Neuronal stem cell (in vitro differentiated cells): Measurements from ENCODE around the gene CKLF.

Experiments
- DNase-seq: peaks from one replicate; pipeline ENCODE4 v3.0.0-alpha.2; 2013; ENCODE audit warnings: low spot score
- H2AFZ ChIP-seq: one replicate; pipeline ENCODE4 v1.6.1; 2013; ENCODE audit warnings: mild to moderate bottlenecking, low read length, inconsistent platforms
- H2AK5ac ChIP-seq: 2 replicates; pipeline ENCODE4 v1.6.1; 2013; ENCODE audit warnings: low read depth, mild to moderate bottlenecking, inconsistent platforms, low read length, moderate library complexity, mixed read lengths
- H2BK120ac ChIP-seq: 2 replicates; pipeline ENCODE4 v1.6.1; 2013; ENCODE audit warnings: low read depth, mild to moderate bottlenecking, inconsistent platforms, low read length, moderate library complexity, mixed read lengths
- H2BK12ac ChIP-seq: one replicate; pipeline ENCODE4 v1.6.1; 2013; ENCODE audit warnings: low read length, inconsistent platforms
- H2BK15ac ChIP-seq: 2 replicates; pipeline ENCODE4 v1.6.1; 2013; ENCODE audit warnings: mild to moderate bottlenecking, low read length, inconsistent platforms, mixed read lengths
- H2BK5ac ChIP-seq: one replicate; pipeline ENCODE4 v1.6.1; 2013; ENCODE audit warnings: inconsistent platforms, mild to moderate bottlenecking, low read length, moderate library complexity
- H3K14ac ChIP-seq: one replicate; pipeline ENCODE4 v1.6.1; 2013; ENCODE audit warnings: low read length, inconsistent platforms
- H3K18ac ChIP-seq: 2 replicates; pipeline ENCODE4 v1.6.1; 2013; ENCODE audit warnings: low read length, inconsistent platforms
- H3K23ac ChIP-seq: 2 replicates; pipeline ENCODE4 v1.6.1; 2013; ENCODE audit warnings: low read depth, mild to moderate bottlenecking, mixed read lengths, low read length, inconsistent platforms; ENCODE audit not compliant: poor library complexity
- H3K27ac ChIP-seq: replicated peaks from 3 replicates; pipeline ENCODE4 v1.5.1; 2013; ENCODE audit warnings: low read length, inconsistent platforms
- H3K27me3 ChIP-seq, 3 experiments: 2 replicates each; pipeline ENCODE4 v1.6.1; 2013; ENCODE audit warnings: low read length in 3 of 3, mild to moderate bottlenecking in 2 of 3, inconsistent platforms in 1 of 3, low read depth in 1 of 3, mixed read lengths in 1 of 3, moderate library complexity in 1 of 3; ENCODE audit not compliant: control insufficient read depth in 3 of 3, insufficient read depth in 3 of 3
- H3K36me3 ChIP-seq, 2 donors: replicated peaks in 1 of 2; 2 replicates each; pipeline ENCODE4 v1.6.1; 2013; ENCODE audit warnings: low read length in 2 of 2; ENCODE audit not compliant: control insufficient read depth in 2 of 2, insufficient read depth in 2 of 2
- H3K4ac ChIP-seq: 2 replicates; pipeline ENCODE4 v1.6.1; 2013; ENCODE audit warnings: inconsistent platforms, mild to moderate bottlenecking, low read length, moderate library complexity
- H3K4me1 ChIP-seq, 2 donors: 1 replicate in 1 of 2; 2 replicates in 1 of 2; pipeline ENCODE4 v1.6.1; 2013; ENCODE audit warnings: low read length in 2 of 2, low read depth in 1 of 2; ENCODE audit not compliant: control insufficient read depth in 2 of 2, insufficient read depth in 1 of 2
- H3K4me2 ChIP-seq: one replicate; pipeline ENCODE4 v1.6.1; 2013; ENCODE audit warnings: mild to moderate bottlenecking, low read length, inconsistent platforms; ENCODE audit not compliant: insufficient read depth, poor library complexity, severe bottlenecking
- H3K4me3 ChIP-seq, 2 donors: 2 replicates each; pipeline ENCODE4 v1.5.1; 2013; ENCODE audit warnings: low read length in 2 of 2, mild to moderate bottlenecking in 2 of 2, inconsistent platforms in 1 of 2, moderate library complexity in 1 of 2
- H3K79me1 ChIP-seq: one replicate; pipeline ENCODE4 v1.6.1; 2013; ENCODE audit warnings: low read depth, mild to moderate bottlenecking, inconsistent platforms, low read length, moderate library complexity
- H3K9ac ChIP-seq: one replicate; pipeline ENCODE4 v1.6.1; 2013; ENCODE audit warnings: mild to moderate bottlenecking, low read depth, low read length, inconsistent platforms; ENCODE audit not compliant: poor library complexity
- H3K9me3 ChIP-seq, 2 donors: replicated peaks in 1 of 2; 2 replicates each; pipeline versions ENCODE3 to v1.6.1; 2013; ENCODE audit warnings: low read length in 2 of 2, mild to moderate bottlenecking in 2 of 2, inconsistent platforms in 1 of 2, low read depth in 1 of 2, mixed read lengths in 1 of 2, moderate library complexity in 1 of 2; ENCODE audit not compliant: control insufficient read depth in 2 of 2, insufficient read depth in 1 of 2
- H4K8ac ChIP-seq: one replicate; pipeline ENCODE4 v1.6.1; 2013; ENCODE audit warnings: low read depth, mild to moderate bottlenecking, inconsistent platforms, low read length, moderate library complexity
- H4K91ac ChIP-seq: one replicate; pipeline ENCODE4 v1.6.1; 2013; ENCODE audit warnings: low read length, low read depth, mild to moderate bottlenecking, inconsistent platforms; ENCODE audit not compliant: poor library complexity
- WGBS, 2 donors: extraction: QIAGEN DNeasy Blood & Tissue Kit; methylation state at CpG; one replicate each; pipeline ENCODE4 v1.1.7; 2013; ENCODE audit warnings: missing lambda C conversion rate in 2 of 2, mixed read lengths in 1 of 2; ENCODE audit not compliant: insufficient read length in 2 of 2, insufficient replicate concordance in 1 of 2; ENCODE audit errors: extremely low coverage in 2 of 2; 5-methylcytosine and 5-hydroxymethylcytosine counted together

CKLF gene

GRCh38 chr16:66605979-66606751, 53.8 kb downstream of the CKLF start:
- H2BK12ac ChIP-seq = no peak overlapping the region
- H3K9ac ChIP-seq = peak overlapping the region; percentile 94
- H3K27ac ChIP-seq = no peak overlapping the region
- H2BK15ac ChIP-seq = no peak overlapping the region
- H3K4me2 ChIP-seq = peak overlapping the region; percentile 92
- peak overlapping the region; percentile 2 for H2BK5ac ChIP-seq
- no peak overlapping the region for H2AFZ ChIP-seq
- H2BK120ac ChIP-seq = peak overlapping the region; percentile 66
- no peak overlapping the region for H3K4ac ChIP-seq
- peak overlapping the region; percentile 89 for H3K23ac ChIP-seq
- no peak overlapping the region for H3K14ac ChIP-seq
- peaks cover 12 to 20% of the 10 kb centered on the region in 2 donors for H3K4me1 ChIP-seq
- no peaks in the 10 kb centered on the region for H3K27me3 ChIP-seq
- no CpG with 5 or more reads among the region's 10 CpGs for WGBS, 2 donors
- peak overlapping the region; percentile 94 for H3K18ac ChIP-seq
- peaks cover 28% of the 10 kb centered on the region for H3K79me1 ChIP-seq
- DNase-seq = no peak
- no peak overlapping the region for H4K91ac ChIP-seq
- no peaks in the 10 kb centered on the region for H3K9me3 ChIP-seq
- H4K8ac ChIP-seq = no peak overlapping the region
- peak overlapping the region; percentile 48 to 80 for H3K4me3 ChIP-seq
- H3K36me3 ChIP-seq = peaks cover 26 to 46% of the 10 kb centered on the region in 2 donors
- H2AK5ac ChIP-seq = peak overlapping the region; percentile 100

GRCh38 chr16:66608241-66609138, 56.1 kb downstream of the CKLF start:
- H3K9ac ChIP-seq = no peak overlapping the region
- H3K27ac ChIP-seq = peak overlapping the region; percentile 43
- no peak overlapping the region for H2AFZ ChIP-seq
- H3K36me3 ChIP-seq = peaks cover 45 to 69% of the 10 kb centered on the region in 2 donors
- H3K27me3 ChIP-seq = no peaks in the 10 kb centered on the region
- H3K18ac ChIP-seq = peak overlapping the region; percentile 59
- no CpG with 5 or more reads among the region's 17 CpGs for WGBS, 2 donors
- H3K14ac ChIP-seq = no peak overlapping the region
- no peak overlapping the region for H4K91ac ChIP-seq
- peaks cover 12 to 20% of the 10 kb centered on the region in 2 donors for H3K4me1 ChIP-seq
- H3K9me3 ChIP-seq = peaks cover 8 to 10% of the 10 kb centered on the region in 2 donors
- no peak overlapping the region for H2BK12ac ChIP-seq
- peak; percentile 74 for DNase-seq
- peak overlapping the region; percentile 49 for H2AK5ac ChIP-seq
- H3K4ac ChIP-seq = no peak overlapping the region
- H3K4me2 ChIP-seq = no peak overlapping the region
- no peak overlapping the region for H2BK120ac ChIP-seq
- H4K8ac ChIP-seq = no peak overlapping the region
- no peak overlapping the region for H2BK5ac ChIP-seq
- no peak overlapping the region for H3K4me3 ChIP-seq
- H3K79me1 ChIP-seq = peaks cover 28% of the 10 kb centered on the region
- H3K23ac ChIP-seq = no peak overlapping the region
- H2BK15ac ChIP-seq = peak overlapping the region; percentile 72

- Histone ChIP-seq H3K9ac (no peak overlapping the region), H3K9me3 (peaks cover 8 to 15% of the 10 kb centered on the region in 2 donors), H2BK120ac (no peak overlapping the region), H3K79me1 (peaks cover 28% of the 10 kb centered on the region), H2AK5ac (peak overlapping the region; percentile 49), H2BK5ac (no peak overlapping the region), H3K23ac (no peak overlapping the region), H4K91ac (no peak overlapping the region), H3K4me1 (peaks cover 12 to 16% of the 10 kb centered on the region in 2 donors), H3K36me3 (peaks cover 49 to 76% of the 10 kb centered on the region in 2 donors), H3K27me3 (no peaks in the 10 kb centered on the region), H3K4ac (no peak overlapping the region), H3K27ac (no peak overlapping the region), H2BK12ac (no peak overlapping the region), H2BK15ac (peak overlapping the region; percentile 72), H2AFZ (no peak overlapping the region), H4K8ac (no peak overlapping the region), H3K14ac (no peak overlapping the region), H3K4me2 (no peak overlapping the region), H3K4me3 (no peak overlapping the region), H3K18ac (peak overlapping the region; percentile 48)
- no peak for DNase-seq
- WGBS, 2 donors = no CpG with 5 or more reads among the region's 12 CpGs
Observed at GRCh38 chr16:66609139-66609510, 56.7 kb downstream of the CKLF start.
